Sigmoid colon (tissue), 4 donors: ENCODE results near the gene FITM1.

Experiments used
- EP300 ChIP-seq, 4 donors: sonication (generic); formaldehyde crosslinking; IDR thresholded peaks; one replicate each; pipeline ENCODE4 v1.6.1; 2017; ENCODE audit warnings: antibody characterized with exemption in 4 of 4
- POLR2A ChIP-seq, 2 donors: fragments of 450-650 bp; IDR thresholded peaks; one replicate each; pipeline ENCODE4 v1.6.1; 2016; ENCODE audit warnings: antibody characterized with exemption in 2 of 2, mild to moderate bottlenecking in 2 of 2, moderate library complexity in 2 of 2
- POLR2AphosphoS5 ChIP-seq, 4 donors: sonication (generic); formaldehyde crosslinking; IDR thresholded peaks; one replicate each; pipeline ENCODE4 v1.6.1; 2017; ENCODE audit warnings: antibody characterized with exemption in 4 of 4
- TF ChIP-seq, protein P1 (sequence below), 4 experiments: fragments of 450-650 bp in 3 of 4; fragments of 200-600 bp in 1 of 4; IDR thresholded peaks; one replicate each; pipeline ENCODE4 v1.5.1; 2016 to 2019; ENCODE audit warnings: antibody characterized with exemption in 4 of 4, mild to moderate bottlenecking in 3 of 4, moderate library complexity in 2 of 4

- TF ChIP-seq, protein P1, sequence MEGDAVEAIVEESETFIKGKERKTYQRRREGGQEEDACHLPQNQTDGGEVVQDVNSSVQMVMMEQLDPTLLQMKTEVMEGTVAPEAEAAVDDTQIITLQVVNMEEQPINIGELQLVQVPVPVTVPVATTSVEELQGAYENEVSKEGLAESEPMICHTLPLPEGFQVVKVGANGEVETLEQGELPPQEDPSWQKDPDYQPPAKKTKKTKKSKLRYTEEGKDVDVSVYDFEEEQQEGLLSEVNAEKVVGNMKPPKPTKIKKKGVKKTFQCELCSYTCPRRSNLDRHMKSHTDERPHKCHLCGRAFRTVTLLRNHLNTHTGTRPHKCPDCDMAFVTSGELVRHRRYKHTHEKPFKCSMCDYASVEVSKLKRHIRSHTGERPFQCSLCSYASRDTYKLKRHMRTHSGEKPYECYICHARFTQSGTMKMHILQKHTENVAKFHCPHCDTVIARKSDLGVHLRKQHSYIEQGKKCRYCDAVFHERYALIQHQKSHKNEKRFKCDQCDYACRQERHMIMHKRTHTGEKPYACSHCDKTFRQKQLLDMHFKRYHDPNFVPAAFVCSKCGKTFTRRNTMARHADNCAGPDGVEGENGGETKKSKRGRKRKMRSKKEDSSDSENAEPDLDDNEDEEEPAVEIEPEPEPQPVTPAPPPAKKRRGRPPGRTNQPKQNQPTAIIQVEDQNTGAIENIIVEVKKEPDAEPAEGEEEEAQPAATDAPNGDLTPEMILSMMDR (IDR thresholded peaks at IDR 0.05), result no peak
- no peak for TF ChIP-seq EP300 (IDR thresholded peaks at IDR 0.05)
- TF ChIP-seq POLR2A (IDR thresholded peaks at IDR 0.05), result no peak
- no peak for TF ChIP-seq POLR2AphosphoS5 (IDR thresholded peaks at IDR 0.05)
These were observed 48.1 kb downstream of the FITM1 start for GRCh38 chr14:24178399-24179178.
